GM12878 (cell line): Measurements from ENCODE around the gene ZBTB34. TPM values are rescaled to one million over a fixed set of nuclear protein-coding genes. Genes with fewer than 3 reads are reported as not detected.

Experiments
- ATAC-seq: fragments of 200-7000 bp; cut with Tn5 transposase; 3 replicates; pipeline ENCODE4 v1.9.1; 2020; ENCODE audit warnings: mild to moderate bottlenecking, moderate library complexity
- BruUV-seq: library from RNA; stranded (reverse); fragments of 400-500 nt; replicated peaks from 2 replicates; lab custom pipeline; 2021; lab: Mats Ljungman, UMichigan
- CTCF ChIA-PET: fragments of 300-600 bp; sonication (Branson Sonifier 250); formaldehyde crosslinking; extraction: SDS; loops from one replicate; lab custom pipeline; 2021; ENCODE audit warnings: inconsistent platforms; lab: Yijun Ruan, JAX
- POLR2A ChIA-PET: fragments of 350-600 bp; formaldehyde crosslinking; extraction: SDS; loops from one replicate; lab custom pipeline; 2021; ENCODE audit warnings: inconsistent platforms; lab: Charles Lee
- RAD21 ChIA-PET: fragments of 300-600 bp; sonication (Branson Sonifier 250); formaldehyde crosslinking; loops from one replicate; lab custom pipeline; 2023; ENCODE audit warnings: antibody characterized with exemption; ENCODE audit not compliant: unreplicated experiment; lab: Charles Lee
- SMC1A ChIA-PET: fragments of 300-600 bp; sonication (Branson Sonifier 250); formaldehyde crosslinking; loops from one replicate; lab custom pipeline; 2023; ENCODE audit not compliant: unreplicated experiment, uncharacterized antibody; lab: Charles Lee
- DNase-seq: peaks from one replicate; pipeline ENCODE4 v3.0.0-alpha.2; 2011; ENCODE audit warnings: low read depth, low spot score
- FAIRE-seq: peaks from 3 replicates; lab custom pipeline; 2011; peaks lifted over from hg19 to GRCh38; lab: Jason Lieb, UNC
- H2AFZ ChIP-seq: 2 replicates; pipeline ENCODE4 v1.6.0; 2011; ENCODE audit warnings: low read depth, low read length, control low read depth; ENCODE audit not compliant: control insufficient read depth
- H3K27ac ChIP-seq: 2 replicates; pipeline ENCODE4 v1.5.1; 2011; ENCODE audit warnings: control low read depth; ENCODE audit not compliant: control insufficient read depth, insufficient read depth
- H3K27me3 ChIP-seq, 2 experiments: replicated peaks in 1 of 2; 2 replicates each; pipeline versions ENCODE4 v1.6.0 to v1.6.1; 2011; ENCODE audit warnings: low read length in 1 of 2; ENCODE audit not compliant: control insufficient read depth in 2 of 2, insufficient read depth in 2 of 2
- H3K36me3 ChIP-seq, 2 experiments: 2 replicates each; pipeline ENCODE4 v1.5.1; 2011; ENCODE audit warnings: low read length in 1 of 2; ENCODE audit not compliant: control insufficient read depth in 2 of 2, insufficient read depth in 2 of 2
- H3K4me1 ChIP-seq: 2 replicates; pipeline ENCODE4 v1.6.1; 2011; ENCODE audit warnings: mild to moderate bottlenecking, low read length, moderate library complexity, mixed read lengths; ENCODE audit not compliant: control insufficient read depth, insufficient read depth
- H3K4me2 ChIP-seq: 2 replicates; pipeline ENCODE4 v1.6.0; 2011; ENCODE audit warnings: control low read depth; ENCODE audit not compliant: control insufficient read depth, insufficient read depth
- H3K4me3 ChIP-seq: fragments of 200-600 bp; sonication (generic); 2 replicates; pipeline ENCODE4 v1.5.1; 2016
- H3K79me2 ChIP-seq: 2 replicates; pipeline ENCODE4 v1.6.0; 2011; ENCODE audit warnings: low read length; ENCODE audit not compliant: control insufficient read depth, insufficient read depth
- H3K9ac ChIP-seq: 2 replicates; pipeline ENCODE4 v1.8.0; 2011; ENCODE audit warnings: low read length, control low read depth, mixed read lengths; ENCODE audit not compliant: control insufficient read depth, insufficient read depth
- H3K9me3 ChIP-seq: replicated peaks from 3 replicates; pipeline ENCODE4 v1.5.1; 2011; ENCODE audit warnings: mild to moderate bottlenecking, low read length; ENCODE audit not compliant: control insufficient read depth, insufficient read depth
- H4K20me1 ChIP-seq: 2 replicates; pipeline ENCODE4 v1.6.0; 2011; ENCODE audit not compliant: control insufficient read depth, insufficient read depth
- IRF4 ChIP-seq: IDR thresholded peaks from 2 replicates; pipeline ENCODE4 v1.6.1; 2011; ENCODE audit warnings: low read depth, low read length
- JUND ChIP-seq: IDR thresholded peaks from 2 replicates; pipeline ENCODE4 v1.6.1; 2012; ENCODE audit warnings: low read depth, mild to moderate bottlenecking, low read length, improper control_type of control experiment, moderate library complexity
- NR2C1 ChIP-seq: fragments of 450-650 bp; IDR thresholded peaks from 2 replicates; pipeline ENCODE4 v1.6.1; 2017; ENCODE audit warnings: antibody characterized with exemption, mild to moderate bottlenecking, moderate library complexity
- NR2F1 ChIP-seq: fragments of 450-650 bp; conservative IDR thresholded peaks from 2 replicates; pipeline ENCODE4 v1.6.1; 2017; ENCODE audit warnings: mild to moderate bottlenecking
- POLR2A ChIP-seq: IDR thresholded peaks from 2 replicates; pipeline ENCODE4 v1.6.1; 2011; ENCODE audit warnings: low read depth, mild to moderate bottlenecking, low read length
- RAD21 ChIP-seq: IDR thresholded peaks from 2 replicates; pipeline ENCODE4 v1.6.1; 2011; ENCODE audit warnings: mild to moderate bottlenecking, low read depth, low read length, moderate library complexity; ENCODE audit not compliant: insufficient read depth
- RUNX3 ChIP-seq: IDR thresholded peaks from 2 replicates; pipeline ENCODE4 v1.6.1; 2012; ENCODE audit warnings: low read length, inconsistent platforms
- SPI1 ChIP-seq: IDR thresholded peaks from 2 replicates; pipeline ENCODE4 v1.6.1; 2011; ENCODE audit warnings: low read depth, mild to moderate bottlenecking, low read length, moderate library complexity, borderline replicate concordance; ENCODE audit not compliant: insufficient read depth
- SREBF1 ChIP-seq: IDR thresholded peaks from 2 replicates; pipeline ENCODE4 v1.6.1; 2012; ENCODE audit warnings: mild to moderate bottlenecking, low read length
- TCF3 ChIP-seq: IDR thresholded peaks from 2 replicates; pipeline ENCODE4 v1.6.1; 2012; ENCODE audit warnings: low read depth, mild to moderate bottlenecking, low read length, borderline replicate concordance; ENCODE audit not compliant: insufficient read depth
- ZNF384 ChIP-seq: IDR thresholded peaks from 2 replicates; pipeline ENCODE4 v1.6.1; 2012; ENCODE audit warnings: low read depth, mild to moderate bottlenecking, low read length, improper control_type of control experiment, borderline replicate concordance
- WGBS: methylation state at CpG from one replicate; pipeline ENCODE4 v1.1.6; 2016; ENCODE audit warnings: low lambda C conversion rate; ENCODE audit not compliant: insufficient replicate concordance, insufficient coverage; ENCODE audit errors: missing lambda C conversion rate; 5-methylcytosine and 5-hydroxymethylcytosine counted together
- in situ Hi-C: fragments of 300-500 bp; cut with MboI; formaldehyde crosslinking; loops from 9 replicates; pipeline ENCODE4 v1.14.3; 2018; ENCODE audit warnings: mixed read lengths
- intact Hi-C: fragments of 100-400 bp; cut with micrococcal nuclease; formaldehyde crosslinking; loops from one replicate; pipeline ENCODE4 v1.14.2; 2022; ENCODE audit not compliant: unreplicated experiment
- polyA plus RNA-seq, 11 experiments: library from polyadenylated mRNA; depleted of rRNA in 4 of 11; unstranded in 6 of 11; stranded (reverse) in 5 of 11; fragments of >200 nt; fragmentation: Nextera tagmentation in 4 of 11; fragmentation: Illumina TruSeq in 1 of 11; extraction: Ambion mirVana in 4 of 11; extraction: Trizol in 1 of 11; gene quantifications; 1 replicate in 1 of 11; 2 replicates in 10 of 11; pipeline versions ENCODE4 v1.2.1 to v1.2.3, GENCODE V29; 2011 to 2016; ENCODE audit warnings: inconsistent platforms in 2 of 11, missing spikeins in 2 of 11, low read depth in 1 of 11
- total RNA-seq, 4 experiments: library from RNA; depleted of rRNA in 3 of 4; stranded (reverse); fragments of >200 nt in 3 of 4; fragmentation: Illumina TruSeq in 1 of 4; extraction: Trizol in 1 of 4; gene quantifications; 2 replicates each; pipeline versions ENCODE4 v1.2.1 to v1.2.3, GENCODE V29; 2013 to 2021

The ZBTB34 gene
- total and polyA plus RNA-seq, 10 of the 15 experiments (the other 5 are each of a cell fraction or from before 2014, with no cell fraction given): 0.71 to 11.3 (median 3.8) TPM

DNA sequence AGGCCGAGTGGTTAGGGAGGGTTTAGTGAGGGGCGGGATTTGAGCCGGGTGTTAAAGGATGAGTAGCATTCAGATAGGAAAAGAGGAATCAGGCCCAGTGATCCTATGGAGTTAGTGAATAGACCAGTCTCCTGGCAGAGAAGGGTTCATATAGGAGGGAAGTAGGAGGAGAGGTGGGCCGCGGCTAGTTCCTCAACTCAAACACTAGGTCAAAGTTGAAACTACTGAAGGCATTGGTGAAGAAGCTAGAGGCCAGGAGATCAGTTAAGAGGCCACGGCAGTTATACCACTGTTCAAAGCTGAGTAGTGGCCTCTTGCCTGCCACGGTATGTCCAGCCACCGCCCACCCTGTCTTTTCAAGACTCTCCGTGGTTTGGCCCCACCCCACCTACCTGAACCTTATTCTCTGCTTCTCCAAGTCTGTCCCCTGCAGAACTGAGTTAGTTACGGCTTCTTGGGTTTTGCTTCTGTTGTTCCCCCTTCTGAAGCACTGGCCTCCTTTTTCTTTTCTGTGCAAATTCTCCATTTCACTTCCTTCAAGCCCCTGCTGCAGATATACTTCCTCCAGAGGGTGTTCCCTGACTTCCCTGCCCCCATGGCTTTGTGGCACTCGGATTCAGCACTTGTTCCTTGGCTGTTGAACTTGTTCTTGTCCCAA is 1.8 kb downstream of the ZBTB34 start:
- RAD21 ChIA-PET: interaction anchor here (1.1 to 2.1 kb wide), 7 partner anchors 10 to 147 kb away, joined by 3 to 8 read pairs (median 4); partner anchors contain the start of genes RALGPS1 and ZBTB43
- H3K27ac ChIP-seq: peak overlapping the region; percentile 58
- H3K36me3 ChIP-seq: peaks cover 0 to 2% of the 10 kb centered on the region in 2 experiments; a peak in 1 of 4 replicates
- no peaks in the 10 kb centered on the region for H3K27me3 ChIP-seq
- intact Hi-C loops (no loop called here), in situ Hi-C loops (no loop called here)
- H2AFZ ChIP-seq: peak overlapping the region; percentile 43
- 26% methylated on average over 11 of the region's 11 CpGs for WGBS
- H3K79me2 ChIP-seq: peaks cover 23% of the 10 kb centered on the region
- H3K9me3 ChIP-seq: no peaks in the 10 kb centered on the region
- DNase-seq (no peak), FAIRE-seq (no peak)
- H3K4me3 ChIP-seq: peak overlapping the region; percentile 83
- H3K9ac ChIP-seq: peak overlapping the region; percentile 77
- BruUV-seq: TSS peak; percentile 65
- 0 out of 2 replicates have a peak, but pooled peaks have one; percentile 28 for TF ChIP-seq NR2F1
- 0 out of 2 replicates have a peak, but pooled peaks have one; percentile 1 for TF ChIP-seq RAD21
- peak; percentile 51; the same call in 1 of the 2 replicates for TF ChIP-seq NR2C1
- TF ChIP-seq SREBF1: no peak
- no peak for TF ChIP-seq ZNF384
- 0 out of 2 replicates have a peak, but pooled peaks have one; percentile 9 for TF ChIP-seq RUNX3
- no peak for TF ChIP-seq IRF4
- no peak for TF ChIP-seq JUND
- TF ChIP-seq SPI1: peak; percentile 3; the same call in 1 of the 2 replicates
- TF ChIP-seq TCF3: no peak
- 0 out of 2 replicates have a peak, but pooled peaks have one; percentile 17 for TF ChIP-seq POLR2A
- TF ChIP-seq, all 136 proteins: peak for 6
- ATAC-seq: peak; percentile 28
- Histone ChIP-seq H3K4me2 (peak overlapping the region; percentile 83), H4K20me1 (no peaks in the 10 kb centered on the region; the same call in 1 of the 2 replicates), H3K4me1 (peaks cover 9% of the 10 kb centered on the region)
- ChIA-PET POLR2A (interaction anchor here (1.6 to 3.9 kb wide), 3 partner anchors 10 to 23 kb away, joined by 3 to 14 read pairs (median 12); no protein-coding TSS in a partner anchor), CTCF (interaction anchor here (1.5 to 2.3 kb wide), 4 partner anchors 10 to 191 kb away, joined by 3 to 9 read pairs (median 4); no protein-coding TSS in a partner anchor), SMC1A (interaction anchor here (0.9 to 3.5 kb wide), 8 partner anchors 10 to 57 kb away, joined by 3 to 19 read pairs (median 6); partner anchors contain the start of genes RALGPS1 and ZBTB43)
